ENCODE data around the gene JOSD1.

JOSD1 gene

DNA sequence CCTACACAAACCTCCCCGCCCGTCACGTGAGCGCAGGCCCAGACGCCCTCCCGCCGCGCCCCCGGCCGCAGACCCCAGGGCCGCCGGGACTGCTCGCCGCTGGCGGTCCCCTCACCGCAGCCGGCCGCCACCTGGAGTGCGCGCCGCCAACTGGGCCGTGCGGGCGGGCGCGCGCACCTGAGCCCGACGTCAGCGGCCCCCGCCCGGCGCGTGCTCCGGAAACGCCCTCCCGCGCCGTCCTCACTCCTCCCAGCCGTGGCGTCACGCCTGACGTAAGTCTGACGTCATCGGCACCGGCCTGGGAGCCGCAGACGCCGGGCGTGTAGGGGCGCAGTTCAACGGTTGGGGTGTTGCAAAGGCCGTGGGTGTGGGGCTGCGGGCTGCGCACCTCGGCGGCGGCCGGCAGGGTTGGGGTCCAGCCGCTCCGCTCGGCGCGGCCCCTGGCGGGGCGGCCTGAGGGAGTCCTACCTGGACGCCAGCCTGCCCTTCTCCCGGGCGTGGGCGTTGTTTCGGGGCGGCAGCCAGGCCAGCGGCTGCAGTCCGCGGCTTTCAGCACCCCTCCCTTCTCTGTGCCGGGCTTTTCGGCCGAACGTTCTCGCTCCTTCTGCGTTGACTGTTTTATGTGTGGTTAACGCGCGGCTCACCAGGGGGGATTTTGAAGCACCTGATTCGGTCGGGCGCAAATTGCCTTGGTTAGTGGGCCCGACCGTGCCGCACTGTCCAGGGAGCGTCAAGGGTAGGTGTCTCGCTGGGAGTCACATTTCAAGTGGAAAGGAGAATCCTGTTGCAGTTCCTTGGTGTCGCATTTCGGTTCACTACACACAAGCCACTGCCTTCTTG is at the start of gene JOSD1:
Gene JOSD1, minus strand, starts transcription at position 155 of the 840 bp plus-strand sequence. CDS start 956 bp downstream, outside the sequence.
- peak; percentile 98 for DNase-seq

DNA sequence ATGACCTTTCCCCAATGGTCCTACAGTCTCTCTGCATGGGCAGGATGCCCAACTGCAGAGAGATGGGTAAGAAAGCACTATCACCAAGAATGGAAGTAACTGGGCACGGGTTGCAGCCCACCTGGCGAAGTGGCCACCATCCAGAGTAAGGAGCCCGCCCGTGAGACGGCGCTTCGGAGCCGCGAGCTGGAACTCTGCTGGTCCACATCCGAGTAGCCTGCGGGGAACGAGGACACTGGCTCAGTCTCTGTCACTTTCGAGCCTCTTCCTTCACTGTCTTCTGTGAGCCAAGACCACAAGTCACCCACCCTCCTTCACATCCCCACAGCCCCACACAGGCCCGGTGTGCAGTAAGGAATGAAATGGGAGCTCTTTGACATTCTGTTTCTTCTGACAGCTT is 49.4 kb upstream of the JOSD1 start:
- DNase-seq, result no peak

DNA sequence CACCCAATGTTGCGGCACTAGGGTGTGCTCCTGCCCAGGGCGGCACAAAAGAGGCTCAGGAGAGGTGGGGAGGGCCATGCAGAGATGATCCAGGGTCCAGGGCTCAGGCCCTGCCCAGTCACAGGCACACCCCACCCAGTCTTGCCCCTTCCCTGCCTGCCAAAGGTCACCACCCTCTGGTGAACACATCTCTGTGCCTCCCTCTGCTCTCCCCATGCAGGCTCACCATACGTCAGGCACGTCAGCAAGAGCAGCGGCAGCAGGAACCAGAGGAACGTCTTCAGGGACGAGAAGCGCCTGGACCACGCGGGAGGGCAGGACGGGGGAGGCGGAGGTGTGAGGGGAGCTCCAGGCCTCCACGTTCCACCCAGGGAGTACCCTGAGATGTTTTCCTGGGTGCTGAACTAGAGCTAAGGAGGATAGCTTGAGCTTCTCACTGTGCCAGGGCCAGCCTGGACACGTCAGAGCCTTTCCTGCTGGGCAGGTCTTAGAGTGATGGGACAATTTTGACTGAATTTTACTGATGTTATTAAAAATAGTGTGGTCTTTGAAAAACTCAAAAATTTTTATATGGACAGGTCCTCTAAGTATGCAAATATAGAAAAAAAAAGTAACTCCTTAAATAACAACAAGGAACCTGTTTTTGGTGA is 47.9 kb upstream of the JOSD1 start:
- no peak for DNase-seq

DNA sequence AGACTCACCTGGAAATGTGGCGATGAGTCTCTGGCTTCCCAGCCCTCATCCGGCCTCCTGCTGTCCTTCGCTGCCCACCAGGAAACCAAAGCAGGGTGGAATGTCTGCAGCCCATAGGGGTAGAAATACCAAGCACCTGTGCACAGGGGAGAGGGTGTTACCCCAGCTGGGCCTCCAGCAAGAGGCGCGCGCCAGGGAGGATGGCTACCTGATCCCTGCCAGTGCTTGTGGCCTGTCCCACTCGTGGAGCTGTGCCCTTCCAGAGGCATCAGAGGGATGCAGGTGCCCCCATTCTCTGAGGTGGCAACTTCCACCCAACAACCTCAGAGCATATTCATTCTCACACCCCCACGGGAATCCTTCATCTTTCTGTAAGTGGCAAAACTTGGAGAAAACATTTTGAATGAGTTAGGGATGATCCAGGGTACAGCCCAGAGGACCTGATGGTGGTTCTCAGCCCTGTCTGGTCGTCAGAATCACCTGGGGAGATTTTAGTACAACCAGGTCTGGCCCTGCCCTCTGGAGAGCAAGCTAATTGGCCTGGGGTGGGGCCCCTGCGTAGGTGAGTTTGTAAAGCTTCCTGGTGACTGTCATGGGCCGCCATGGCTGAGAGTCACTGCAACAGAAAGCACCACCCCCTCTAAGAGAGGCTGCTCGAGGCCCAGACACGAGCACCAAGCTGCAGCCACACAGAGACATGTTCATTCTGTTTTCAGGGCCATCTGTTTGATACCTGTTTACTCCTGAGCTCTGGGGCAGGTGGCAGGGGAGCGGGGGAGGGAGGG is 45.1 kb upstream of the JOSD1 start:
- DNase-seq, result no peak

DNA sequence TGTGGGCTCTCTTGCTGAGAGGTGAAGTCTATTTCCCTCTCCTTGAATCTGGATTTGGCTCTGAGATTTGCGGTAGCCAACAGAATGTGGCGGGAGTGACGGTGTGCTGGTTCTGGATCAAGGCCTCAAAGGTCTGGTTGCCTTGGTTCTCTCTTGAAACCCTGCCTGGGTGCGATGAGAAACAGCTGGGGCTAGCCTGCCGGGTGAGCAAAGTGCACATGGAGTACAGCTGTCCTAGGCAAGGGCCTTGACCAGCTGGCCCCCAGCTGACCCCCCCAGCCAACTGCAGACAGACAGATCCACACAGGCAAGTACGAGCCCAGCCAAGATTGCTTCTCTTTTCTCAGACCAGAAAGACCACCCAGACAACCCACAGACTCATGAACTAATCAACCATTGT is 44.2 kb upstream of the JOSD1 start:
- DNase-seq, result no peak

DNA sequence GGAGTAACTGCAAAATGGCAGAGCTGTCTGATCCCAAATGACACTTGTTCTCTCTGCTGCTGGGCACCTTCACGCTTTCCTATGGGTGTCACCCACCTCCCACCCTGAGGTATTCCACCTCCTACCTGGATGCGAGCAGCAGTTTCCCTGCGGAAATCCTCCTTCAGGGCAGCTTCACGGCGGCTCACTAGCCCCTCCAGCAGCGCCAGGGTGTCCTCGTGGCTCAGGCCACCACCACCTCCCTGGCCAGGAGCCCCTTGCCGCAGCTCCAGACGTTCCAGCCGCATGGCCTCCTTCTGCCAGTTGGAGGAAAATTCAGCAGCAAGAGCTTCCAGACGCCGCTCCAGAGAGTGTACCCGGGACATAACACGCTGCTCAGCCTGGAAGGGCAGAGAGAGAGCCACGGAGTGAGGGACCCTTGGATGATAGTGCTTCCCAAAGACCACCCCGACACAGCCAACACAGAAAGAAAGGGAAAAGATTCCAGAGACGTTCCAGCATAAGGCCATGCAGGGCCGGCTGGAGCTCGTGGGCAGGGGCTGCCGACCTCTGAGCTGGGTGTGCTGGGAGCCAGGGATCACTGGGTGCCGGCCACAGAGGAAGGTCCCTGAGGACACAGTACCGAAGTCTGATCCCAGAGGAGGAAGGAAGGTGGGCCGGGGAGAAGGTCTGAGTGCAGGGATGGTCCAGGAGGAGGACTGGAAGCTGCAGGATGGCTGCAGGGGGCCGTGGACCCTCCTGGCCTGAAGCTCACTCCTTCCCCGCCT is 41.6 kb upstream of the JOSD1 start:
- no peak for DNase-seq

DNA sequence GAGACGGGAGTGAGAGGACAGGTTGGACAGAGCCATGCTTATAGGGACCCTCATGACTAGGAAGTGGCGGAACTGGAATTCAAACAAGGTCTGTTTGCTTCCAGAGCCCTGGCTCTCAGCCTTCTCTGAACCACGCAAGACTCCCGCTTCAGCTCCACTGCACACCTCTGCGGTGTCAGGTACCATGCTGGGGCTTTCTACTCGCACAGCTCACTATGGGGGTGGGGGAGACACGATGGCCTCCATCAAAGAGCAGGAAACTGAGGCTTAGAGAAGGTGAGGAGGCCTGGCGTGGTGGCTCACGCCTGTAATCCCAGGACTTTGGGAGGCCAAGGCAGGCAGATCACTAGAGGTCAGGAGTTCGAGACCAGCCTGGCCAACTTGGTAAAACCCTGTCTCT is 40.8 kb upstream of the JOSD1 start:
- no peak for DNase-seq

DNA sequence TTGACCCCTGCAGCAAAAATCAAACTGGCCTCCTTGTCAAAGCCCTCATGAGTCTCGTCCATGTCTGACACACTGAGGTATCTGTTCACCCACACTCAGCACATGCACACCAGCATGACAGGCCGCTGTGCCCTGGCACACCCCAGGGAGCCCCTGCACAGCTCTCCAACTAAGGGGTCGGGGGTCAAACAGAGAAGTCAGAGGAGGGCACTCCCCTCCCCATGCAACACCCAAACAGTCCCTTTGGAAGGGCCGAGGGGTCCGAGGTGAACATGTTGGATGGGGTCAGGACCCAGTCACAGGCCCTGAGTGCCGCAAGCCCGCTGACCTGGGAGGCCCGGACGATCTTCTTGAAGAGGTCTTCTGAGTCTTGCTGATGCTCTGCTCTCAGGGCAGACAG is 40.4 kb upstream of the JOSD1 start:
- DNase-seq, result no peak

DNA sequence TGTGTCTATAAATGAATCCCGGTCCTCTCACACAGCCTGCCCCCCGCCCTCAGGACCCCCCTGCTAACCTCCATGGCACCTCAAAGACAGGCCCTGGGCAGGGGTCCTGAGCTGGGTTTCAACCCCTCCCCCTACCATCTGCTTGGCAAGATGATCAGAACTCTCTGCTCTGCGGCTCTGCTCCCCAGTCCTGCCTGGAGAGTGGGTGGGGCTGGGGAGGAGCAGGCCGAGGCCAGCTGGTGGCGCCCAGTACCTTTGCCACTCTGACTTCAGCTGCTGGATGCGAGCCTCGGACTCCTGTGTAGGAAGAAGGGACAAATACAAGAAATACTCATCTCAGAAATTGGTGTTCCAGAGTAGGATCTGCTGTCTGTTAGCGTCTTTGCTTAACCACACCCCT is 40.0 kb upstream of the JOSD1 start:
- DNase-seq, result no peak

DNA sequence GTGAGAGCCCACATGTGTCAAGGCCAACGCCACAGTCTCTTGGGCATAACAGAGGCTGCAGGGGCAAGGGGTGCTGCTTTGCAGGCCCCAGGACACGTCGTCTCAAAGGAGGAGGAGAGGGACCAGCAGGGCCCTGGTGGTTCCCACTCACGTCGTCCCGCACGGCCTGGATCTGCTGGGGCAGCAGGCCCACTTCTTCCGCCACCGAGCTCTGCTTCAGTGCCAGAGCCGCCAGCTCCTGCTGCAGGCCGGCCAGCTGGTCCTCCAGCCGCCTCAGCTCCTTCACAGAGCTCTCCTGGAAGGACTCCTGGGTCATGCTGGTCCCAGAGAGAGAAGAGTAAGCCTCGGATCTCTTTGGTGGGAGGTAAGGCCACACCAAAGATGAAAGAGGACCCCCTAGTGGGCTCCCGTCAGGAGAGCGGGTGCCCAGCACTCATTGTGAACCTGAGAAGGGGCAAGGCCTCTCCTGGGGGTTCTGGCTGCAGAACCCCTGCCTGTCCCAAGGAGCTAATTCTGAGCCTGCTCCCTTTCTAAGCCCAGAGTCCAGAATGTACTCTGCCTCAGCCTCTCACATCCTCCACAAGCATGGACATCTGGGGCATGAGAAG is 39.5 kb upstream of the JOSD1 start:
- DNase-seq, result no peak

DNA sequence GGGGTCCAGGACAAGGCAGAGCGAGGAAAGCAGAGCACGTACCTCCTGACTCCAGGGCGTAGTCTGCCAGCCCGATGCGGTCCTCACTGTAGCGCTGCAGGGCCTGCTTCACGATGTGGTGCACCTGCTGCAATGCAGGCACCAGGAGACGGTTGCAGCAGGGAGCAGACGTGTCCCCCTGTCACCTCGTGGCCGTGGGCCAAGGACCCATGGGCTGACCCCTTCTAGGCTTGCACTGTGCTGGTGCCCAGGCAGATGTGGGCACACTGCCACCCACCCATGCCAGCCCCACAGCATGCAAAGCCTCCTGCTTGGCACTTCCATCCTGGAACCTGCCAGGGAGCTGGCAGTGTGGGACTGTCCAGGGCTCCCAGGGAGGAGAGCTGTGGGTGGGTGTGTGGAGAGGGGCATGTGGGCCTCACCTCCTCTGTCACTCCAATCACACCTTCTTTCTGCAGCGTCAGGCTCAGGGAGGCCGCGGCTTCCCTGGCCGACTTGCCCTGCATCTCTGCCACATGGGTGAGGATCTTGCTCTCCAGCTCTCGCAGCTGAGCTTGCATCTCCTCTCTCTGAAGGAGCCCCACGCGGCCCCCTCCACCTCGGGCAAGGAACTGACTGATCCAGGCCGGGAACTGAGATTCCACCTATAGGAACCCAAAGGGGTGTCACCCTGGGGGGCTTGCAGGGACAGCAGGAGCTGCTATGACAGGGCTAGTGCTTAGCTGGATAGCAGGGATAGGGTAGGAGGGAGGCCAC is 38.7 kb upstream of the JOSD1 start:
- no peak for DNase-seq

DNA sequence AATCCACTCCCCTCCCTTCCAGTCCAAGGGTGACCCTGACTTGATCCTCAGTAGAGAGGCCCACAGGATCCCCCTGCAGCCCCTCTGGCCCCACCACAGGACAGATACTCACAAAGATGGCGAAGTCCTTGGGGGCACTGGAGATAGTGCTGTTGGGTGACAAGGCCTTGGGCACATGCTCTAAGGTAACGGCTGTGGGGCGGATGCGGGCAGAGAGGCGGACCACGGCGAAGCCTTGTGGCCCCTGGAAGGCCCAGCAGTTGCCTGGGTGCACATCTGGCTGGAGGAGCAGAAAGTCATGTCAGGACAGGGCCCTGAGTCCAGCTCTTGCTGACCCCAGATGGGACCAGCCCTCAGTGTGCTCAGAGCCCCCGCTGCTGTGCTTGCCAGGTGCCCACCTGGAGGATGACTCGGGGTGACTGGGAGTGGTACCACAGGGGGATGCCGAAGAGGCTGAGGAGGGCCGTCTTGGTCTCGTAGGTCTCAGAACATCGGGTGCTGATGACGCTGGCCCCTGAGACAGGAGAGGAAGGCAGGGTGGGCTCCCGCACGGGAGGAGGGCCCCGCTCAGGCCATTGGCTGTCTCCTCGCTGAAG is 37.8 kb upstream of the JOSD1 start:
- no peak for DNase-seq

DNA sequence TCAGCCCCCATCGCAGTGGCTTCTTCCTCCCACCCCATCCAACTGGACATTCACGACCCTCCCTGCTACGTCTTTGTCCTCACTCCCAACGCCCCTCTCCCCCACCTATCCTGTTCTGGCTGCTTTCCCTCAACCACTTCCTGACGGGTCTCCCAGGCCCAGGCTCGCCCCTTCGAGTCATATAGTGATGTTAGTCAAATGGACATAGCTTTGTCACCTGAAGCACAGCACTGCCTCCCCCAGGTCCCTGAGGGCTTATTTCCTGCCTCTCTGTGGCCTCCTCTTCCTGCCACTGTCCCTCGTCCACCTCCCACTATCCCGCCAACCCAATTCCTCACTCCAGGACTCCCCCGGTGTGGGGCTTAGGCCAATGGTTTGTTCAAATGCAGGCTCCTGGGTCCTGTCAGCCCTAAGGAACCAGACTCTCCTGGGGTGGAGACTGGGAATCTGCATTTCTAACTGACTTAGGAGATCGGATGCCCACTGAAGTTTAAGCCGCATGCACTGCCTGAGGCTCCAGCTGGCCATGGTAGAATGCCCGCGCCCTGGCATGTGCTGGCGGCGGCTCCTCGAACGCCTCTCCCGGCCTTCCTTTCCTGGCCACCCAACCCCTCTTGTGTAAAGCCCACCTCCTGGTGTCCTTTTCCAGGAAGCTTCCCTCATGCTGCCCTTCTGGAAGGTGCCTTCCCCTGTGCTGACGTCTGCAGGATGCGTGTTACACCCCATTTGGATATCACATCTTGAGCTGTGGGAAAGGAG is 36.7 kb upstream of the JOSD1 start:
- DNase-seq, result no peak

DNA sequence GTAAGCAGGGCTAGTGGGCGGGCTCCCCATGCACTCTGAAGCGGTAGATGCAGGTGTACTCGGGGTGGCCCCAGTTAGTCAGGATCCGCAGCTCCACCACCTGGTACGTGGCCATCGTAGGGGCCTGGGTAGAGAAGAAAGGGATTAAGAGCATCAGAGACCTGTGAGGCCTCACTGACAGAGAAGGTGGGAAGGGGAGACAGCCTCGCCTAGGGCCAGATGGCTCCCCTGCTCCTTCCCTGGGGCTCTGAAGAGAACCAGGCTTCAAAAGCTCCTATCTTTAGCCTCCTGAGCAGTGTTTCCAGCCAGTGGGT is 35.5 kb upstream of the JOSD1 start:
- DNase-seq, result no peak

DNA sequence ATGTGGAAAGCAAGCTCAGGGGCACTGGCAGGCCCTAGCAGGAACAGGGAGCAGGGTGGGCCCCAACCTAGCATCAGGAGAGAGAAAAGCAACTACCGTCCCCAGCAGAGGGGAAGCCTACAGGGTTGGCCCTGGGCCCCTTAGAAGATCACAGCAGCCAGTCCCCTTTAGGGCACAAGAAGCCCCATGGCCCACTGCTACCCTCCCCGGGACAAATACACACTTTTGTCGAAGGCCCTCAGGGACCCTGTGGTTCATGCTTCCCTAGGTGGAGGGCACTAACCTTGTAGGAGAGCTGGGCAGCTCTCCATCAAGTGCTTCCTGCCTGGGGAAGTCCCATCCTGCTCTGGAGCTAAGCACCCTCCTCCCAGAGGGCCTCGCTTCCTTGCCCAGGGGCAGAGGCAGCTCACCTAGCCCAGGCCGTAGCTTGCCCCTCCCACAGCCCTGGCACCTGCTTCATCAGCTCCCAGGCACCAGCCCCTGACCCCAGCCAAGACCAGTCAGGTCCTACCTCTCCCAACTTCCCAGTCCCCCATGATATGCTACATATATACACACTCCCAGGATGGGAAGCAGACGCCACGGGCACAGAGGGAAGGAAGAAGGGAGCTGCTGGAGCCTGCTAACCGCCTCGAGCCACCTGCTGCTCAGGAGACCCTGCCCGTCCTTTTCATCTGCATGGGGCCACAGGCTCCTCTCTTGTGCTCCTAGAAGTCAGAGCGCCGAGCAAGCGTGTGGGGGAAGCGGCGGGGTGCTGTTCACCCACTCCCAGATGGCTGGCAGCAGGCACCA is 34.9 kb upstream of the JOSD1 start:
- DNase-seq, result no peak

DNA sequence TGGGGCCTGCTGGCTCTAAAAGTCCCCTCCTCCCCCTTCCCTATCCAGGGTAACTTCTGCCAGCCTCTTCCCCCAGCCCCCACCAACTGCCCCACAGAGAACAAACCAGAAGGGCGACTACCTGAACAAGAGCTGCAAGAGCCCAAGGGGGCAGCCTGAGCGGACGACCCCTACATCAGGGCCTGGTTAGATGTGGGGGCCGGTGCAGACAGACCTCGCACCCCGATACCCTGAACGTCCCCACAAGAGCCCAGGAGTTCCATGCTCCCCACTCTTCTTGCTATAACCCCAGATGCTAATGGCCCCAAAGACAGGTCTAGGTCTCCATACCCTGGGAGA is 34.4 kb upstream of the JOSD1 start:
- no peak for DNase-seq

DNA sequence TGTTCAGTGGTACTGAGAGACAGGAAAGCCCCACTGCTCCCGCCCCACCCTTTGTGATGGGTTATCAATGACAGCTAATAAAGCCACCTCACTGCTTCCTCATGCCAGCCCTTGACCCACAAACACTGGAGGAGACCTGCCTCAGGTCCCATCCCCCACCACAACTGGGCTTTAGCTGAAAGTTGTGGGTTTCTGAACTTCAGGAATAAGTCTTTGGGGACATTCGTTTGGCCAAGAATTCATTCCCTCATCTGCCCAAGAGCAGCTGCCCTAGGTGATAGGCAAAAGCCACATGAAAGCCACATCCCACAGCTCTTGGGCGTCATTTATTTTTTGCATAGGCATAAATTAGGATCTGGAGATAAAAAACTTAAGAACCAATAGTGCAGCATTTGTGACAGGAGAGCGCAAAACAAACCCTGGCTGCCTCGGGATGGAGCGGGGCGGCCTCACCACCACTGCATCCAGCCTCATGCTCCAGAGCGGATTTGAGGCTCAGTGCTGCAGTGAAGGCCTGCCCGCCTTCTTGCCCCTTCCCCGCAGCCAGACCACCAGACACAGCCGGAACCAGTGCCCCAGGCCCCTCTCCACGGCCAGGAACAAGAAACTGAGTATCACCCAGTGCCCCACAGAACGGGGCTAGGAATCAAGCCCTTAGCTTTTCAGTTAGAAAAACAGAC is 33.8 kb upstream of the JOSD1 start:
- no peak for DNase-seq

DNA sequence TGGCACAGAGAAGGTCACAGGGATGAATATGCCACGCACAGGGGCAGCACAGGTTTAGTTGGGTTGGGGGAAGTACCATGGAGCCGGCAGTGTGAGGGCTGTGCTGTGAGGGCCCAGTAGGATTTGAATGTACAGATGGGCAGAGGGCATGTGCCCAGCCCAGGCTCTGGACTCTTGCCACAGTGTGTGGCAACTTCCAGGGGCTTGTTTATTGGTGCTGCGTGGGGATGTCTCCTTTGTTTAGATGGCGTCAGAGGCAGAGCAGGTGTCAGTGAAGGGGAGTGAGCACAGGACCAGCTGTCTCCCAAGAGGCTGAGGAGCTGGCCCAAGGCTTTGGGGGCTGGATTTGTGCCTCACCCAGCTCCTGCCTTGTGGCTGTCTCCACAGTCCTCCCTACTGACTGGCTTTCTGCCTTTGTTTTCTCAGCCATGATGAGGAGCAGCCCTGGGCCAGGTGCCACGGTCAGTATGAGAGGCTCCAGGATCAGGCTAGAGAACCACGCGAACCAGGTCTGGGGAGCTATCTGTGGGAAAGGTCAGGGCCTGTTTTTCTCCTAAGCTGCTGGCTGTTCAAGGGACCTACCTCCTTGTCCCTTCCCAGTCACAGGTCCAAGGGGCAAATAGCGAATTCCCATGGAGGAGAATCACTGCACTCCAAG is 33.1 kb upstream of the JOSD1 start:
- DNase-seq, result no peak

DNA sequence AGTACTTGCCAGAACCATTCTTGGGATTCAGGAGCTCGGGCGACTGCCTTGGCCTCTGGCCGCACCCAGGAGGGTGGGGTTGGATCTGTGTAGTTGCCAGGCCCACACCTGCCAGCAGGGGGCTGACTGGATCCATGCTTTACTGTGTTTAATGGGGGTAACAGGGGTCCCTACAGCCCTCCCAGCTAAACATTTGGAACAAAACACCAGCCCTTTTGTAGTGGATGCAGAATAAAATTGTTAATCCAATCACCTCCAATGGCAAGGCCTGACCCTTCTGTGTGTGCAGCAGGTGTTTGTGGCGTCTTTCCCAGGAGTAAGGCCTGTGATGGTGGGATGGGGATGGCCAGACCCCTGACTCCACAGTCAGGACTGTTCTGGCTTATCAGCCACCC is 32.6 kb upstream of the JOSD1 start:
- peak; percentile 24 for DNase-seq

Data from suppressor macrophage treated with lipopolysaccharide for 4 hours (primary cell).